Measurements from ENCODE around the gene AP2A1.

Gene AP2A1

GRCh38 chr19:49775742-49776370, 9.1 kb downstream of the AP2A1 start:
- H3K36me3 Mint-ChIP-seq: peaks cover 2% of the 10 kb centered on the region
- H3K27ac Mint-ChIP-seq: peak overlapping the region; percentile 72
- H3K9me3 Mint-ChIP-seq: no peaks in the 10 kb centered on the region
- H3K4me3 Mint-ChIP-seq: no peak overlapping the region
- no peaks in the 10 kb centered on the region for H3K27me3 Mint-ChIP-seq
- H3K4me1 Mint-ChIP-seq: peaks cover 35% of the 10 kb centered on the region

- H3K27me3 Mint-ChIP-seq: no peaks in the 10 kb centered on the region
- H3K36me3 Mint-ChIP-seq: peaks cover 4% of the 10 kb centered on the region
- no peaks in the 10 kb centered on the region for H3K9me3 Mint-ChIP-seq
- peak overlapping the region; percentile 72 for H3K27ac Mint-ChIP-seq
- H3K4me3 Mint-ChIP-seq: no peak overlapping the region
- peaks cover 36% of the 10 kb centered on the region for H3K4me1 Mint-ChIP-seq
Observed at GRCh38 chr19:49776371-49776764, 9.6 kb downstream of the AP2A1 start.

GRCh38 chr19:49779731-49780555, 13.1 kb downstream of the AP2A1 start:
- no peak overlapping the region for H3K4me3 Mint-ChIP-seq
- peaks cover 24% of the 10 kb centered on the region for H3K4me1 Mint-ChIP-seq
- H3K27ac Mint-ChIP-seq: no peak overlapping the region
- no peaks in the 10 kb centered on the region for H3K9me3 Mint-ChIP-seq
- H3K27me3 Mint-ChIP-seq: no peaks in the 10 kb centered on the region
- peaks cover 7% of the 10 kb centered on the region for H3K36me3 Mint-ChIP-seq

GRCh38 chr19:49780861-49781260, 14.1 kb downstream of the AP2A1 start:
- H3K4me3 Mint-ChIP-seq: no peak overlapping the region
- no peaks in the 10 kb centered on the region for H3K27me3 Mint-ChIP-seq
- H3K36me3 Mint-ChIP-seq: peaks cover 11% of the 10 kb centered on the region
- H3K27ac Mint-ChIP-seq: peak overlapping the region; percentile 57
- peaks cover 24% of the 10 kb centered on the region for H3K4me1 Mint-ChIP-seq
- no peaks in the 10 kb centered on the region for H3K9me3 Mint-ChIP-seq

- peaks cover 20% of the 10 kb centered on the region for H3K4me1 Mint-ChIP-seq
- no peaks in the 10 kb centered on the region for H3K9me3 Mint-ChIP-seq
- H3K36me3 Mint-ChIP-seq: peaks cover 11% of the 10 kb centered on the region
- H3K27ac Mint-ChIP-seq: peak overlapping the region; percentile 57
- no peak overlapping the region for H3K4me3 Mint-ChIP-seq
- no peaks in the 10 kb centered on the region for H3K27me3 Mint-ChIP-seq
Observed at GRCh38 chr19:49781394-49781793, 14.6 kb downstream of the AP2A1 start.

- no peak overlapping the region for H3K27ac Mint-ChIP-seq
- H3K36me3 Mint-ChIP-seq: peaks cover 13% of the 10 kb centered on the region
- no peak overlapping the region for H3K4me3 Mint-ChIP-seq
- no peaks in the 10 kb centered on the region for H3K27me3 Mint-ChIP-seq
- H3K4me1 Mint-ChIP-seq: peaks cover 18% of the 10 kb centered on the region
- H3K9me3 Mint-ChIP-seq: no peaks in the 10 kb centered on the region
Observed at GRCh38 chr19:49782515-49782914, 15.7 kb downstream of the AP2A1 start.

GRCh38 chr19:49786376-49786820, 19.6 kb downstream of the AP2A1 start:
- H3K4me1 Mint-ChIP-seq: peaks cover 4% of the 10 kb centered on the region
- H3K27ac Mint-ChIP-seq: no peak overlapping the region
- no peak overlapping the region for H3K4me3 Mint-ChIP-seq
- peaks cover 16% of the 10 kb centered on the region for H3K36me3 Mint-ChIP-seq
- H3K9me3 Mint-ChIP-seq: no peaks in the 10 kb centered on the region
- no peaks in the 10 kb centered on the region for H3K27me3 Mint-ChIP-seq

GRCh38 chr19:49787746-49788145, 20.9 kb downstream of the AP2A1 start:
- Mint-ChIP-seq H3K9me3 (no peaks in the 10 kb centered on the region), H3K4me3 (no peak overlapping the region), H3K27me3 (no peaks in the 10 kb centered on the region), H3K36me3 (peaks cover 16% of the 10 kb centered on the region), H3K4me1 (peaks cover 4% of the 10 kb centered on the region), H3K27ac (no peak overlapping the region)

- H3K27ac Mint-ChIP-seq: no peak overlapping the region
- H3K4me3 Mint-ChIP-seq: no peak overlapping the region
- no peaks in the 10 kb centered on the region for H3K27me3 Mint-ChIP-seq
- peaks cover 13% of the 10 kb centered on the region for H3K36me3 Mint-ChIP-seq
- peaks cover 8% of the 10 kb centered on the region for H3K4me1 Mint-ChIP-seq
- H3K9me3 Mint-ChIP-seq: no peaks in the 10 kb centered on the region
Observed at GRCh38 chr19:49788857-49789256, 22.1 kb downstream of the AP2A1 start.

- Mint-ChIP-seq H3K27me3 (no peaks in the 10 kb centered on the region), H3K27ac (no peak overlapping the region), H3K36me3 (peaks cover 7% of the 10 kb centered on the region), H3K4me1 (peaks cover 8% of the 10 kb centered on the region), H3K9me3 (no peaks in the 10 kb centered on the region), H3K4me3 (no peak overlapping the region)
Observed at GRCh38 chr19:49790866-49791265, 24.1 kb downstream of the AP2A1 start.

- no peaks in the 10 kb centered on the region for H3K9me3 Mint-ChIP-seq
- no peaks in the 10 kb centered on the region for H3K27me3 Mint-ChIP-seq
- peaks cover 5% of the 10 kb centered on the region for H3K36me3 Mint-ChIP-seq
- H3K27ac Mint-ChIP-seq: no peak overlapping the region
- H3K4me3 Mint-ChIP-seq: no peak overlapping the region
- peaks cover 8% of the 10 kb centered on the region for H3K4me1 Mint-ChIP-seq
Observed at GRCh38 chr19:49791776-49792445, 25.1 kb downstream of the AP2A1 start.

GRCh38 chr19:49792829-49793560, 26.2 kb downstream of the AP2A1 start:
- Mint-ChIP-seq H3K27ac (no peak overlapping the region), H3K4me3 (no peak overlapping the region), H3K9me3 (no peaks in the 10 kb centered on the region), H3K4me1 (peaks cover 8% of the 10 kb centered on the region), H3K27me3 (no peaks in the 10 kb centered on the region), H3K36me3 (peaks cover 5% of the 10 kb centered on the region)

GRCh38 chr19:49793561-49793840, 26.7 kb downstream of the AP2A1 start:
- Mint-ChIP-seq H3K9me3 (no peaks in the 10 kb centered on the region), H3K27me3 (no peaks in the 10 kb centered on the region), H3K4me1 (peaks cover 4% of the 10 kb centered on the region), H3K36me3 (peaks cover 2% of the 10 kb centered on the region), H3K4me3 (no peak overlapping the region), H3K27ac (no peak overlapping the region)

GRCh38 chr19:49795615-49796014, 28.8 kb downstream of the AP2A1 start:
- peaks cover 2% of the 10 kb centered on the region for H3K36me3 Mint-ChIP-seq
- no peaks in the 10 kb centered on the region for H3K9me3 Mint-ChIP-seq
- H3K4me1 Mint-ChIP-seq: peaks cover 4% of the 10 kb centered on the region
- H3K27me3 Mint-ChIP-seq: no peaks in the 10 kb centered on the region
- no peak overlapping the region for H3K27ac Mint-ChIP-seq
- no peak overlapping the region for H3K4me3 Mint-ChIP-seq

- Mint-ChIP-seq H3K27ac (no peak overlapping the region), H3K36me3 (peaks cover 2% of the 10 kb centered on the region), H3K4me1 (peaks cover under 1% of the 10 kb centered on the region), H3K27me3 (no peaks in the 10 kb centered on the region), H3K9me3 (no peaks in the 10 kb centered on the region), H3K4me3 (no peak overlapping the region)
Observed at GRCh38 chr19:49798574-49798973, 31.8 kb downstream of the AP2A1 start.

Data from activated naive CD4-positive, alpha-beta T cell treated with anti-CD3 and anti-CD28 coated beads, Interleukin-2, amount 50 U/mL, for 24 hours (primary cell).